ENCODE data around the gene NUMB. TPM values are rescaled to one million over a fixed set of nuclear protein-coding genes. Genes with fewer than 3 reads are reported as not detected.

Gene NUMB
- polyA plus RNA-seq, 1 donor from 2014 or later = 11.5 TPM

GRCh38 chr14:73437206-73437605 is 21.1 kb downstream of the NUMB start:
- Histone ChIP-seq H3F3A (ENCODE audit: insufficient read depth, low read length, poor library complexity, severe bottlenecking) (no peaks in the 10 kb centered on the region), H4K20me1 (ENCODE audit: insufficient read depth) (no peaks in the 10 kb centered on the region), H3K4me3 (ENCODE audit: low read length) (no peak overlapping the region), H3K36me3 (ENCODE audit: insufficient read depth, low read length) (no peaks in the 10 kb centered on the region), H3K27me3 (ENCODE audit: insufficient read depth, low read depth, low read length) (no peaks in the 10 kb centered on the region), H3K27ac (ENCODE audit: low read length) (no peak overlapping the region), H3K4me2 (ENCODE audit: low read length) (no peak overlapping the region), H3K79me2 (replicated peaks; ENCODE audit: insufficient read depth, low read length) (peaks cover 2% of the 10 kb centered on the region), H2AFZ (ENCODE audit: low read depth, low read length) (no peak overlapping the region), H3K9me3 (ENCODE audit: low read length) (no peaks in the 10 kb centered on the region), H3K9me2 (ENCODE audit: insufficient read depth, low read length) (no peaks in the 10 kb centered on the region), H3K9ac (ENCODE audit: low read length) (no peak overlapping the region)
- TF ChIP-seq MXI1 (conservative IDR thresholded peaks at IDR 0.05; ENCODE audit: poor library complexity, severe bottlenecking) = no peak
- no peak for TF ChIP-seq SMC3 (conservative IDR thresholded peaks at IDR 0.05; ENCODE audit: poor library complexity)
- TF ChIP-seq POLR2AphosphoS5 (IDR thresholded peaks at IDR 0.05) = no peak
- no peak for TF ChIP-seq EZH2 (IDR thresholded peaks at IDR 0.05; ENCODE audit: borderline replicate concordance, insufficient read depth, low read length, poor library complexity, severe bottlenecking)

GRCh38 chr14:73432124-73432523 is 26.2 kb downstream of the NUMB start:
- TF ChIP-seq REST (IDR thresholded peaks at IDR 0.05; ENCODE audit: borderline replicate concordance) = no peak
- TF ChIP-seq POLR2AphosphoS5 (IDR thresholded peaks at IDR 0.05) = no peak
- no peak for TF ChIP-seq EZH2 (IDR thresholded peaks at IDR 0.05; ENCODE audit: borderline replicate concordance, insufficient read depth, low read length, poor library complexity, severe bottlenecking)
- TF ChIP-seq RAD21 (conservative IDR thresholded peaks at IDR 0.05) = no peak
- no peak for TF ChIP-seq TAF1 (IDR thresholded peaks at IDR 0.05; ENCODE audit: low read depth)
- TF ChIP-seq EP300 (conservative IDR thresholded peaks at IDR 0.05; ENCODE audit: poor library complexity, severe bottlenecking) = no peak
- no peak for TF ChIP-seq MXI1 (conservative IDR thresholded peaks at IDR 0.05; ENCODE audit: poor library complexity, severe bottlenecking)
- TF ChIP-seq SMC3 (conservative IDR thresholded peaks at IDR 0.05; ENCODE audit: poor library complexity) = no peak
- no peak for TF ChIP-seq CTCF (IDR thresholded peaks at IDR 0.05; ENCODE audit: poor library complexity, severe bottlenecking)
- Histone ChIP-seq H3K36me3 (ENCODE audit: insufficient read depth, low read length) (no peaks in the 10 kb centered on the region), H3F3A (ENCODE audit: insufficient read depth, low read length, poor library complexity, severe bottlenecking) (no peaks in the 10 kb centered on the region), H3K79me2 (replicated peaks; ENCODE audit: insufficient read depth, low read length) (peaks cover 8% of the 10 kb centered on the region), H3K9ac (ENCODE audit: low read length) (no peak overlapping the region), H3K9me3 (ENCODE audit: low read length) (no peaks in the 10 kb centered on the region), H2AFZ (ENCODE audit: low read depth, low read length) (no peak overlapping the region), H4K20me1 (ENCODE audit: insufficient read depth) (no peaks in the 10 kb centered on the region), H3K27me3 (ENCODE audit: insufficient read depth, low read depth, low read length) (no peaks in the 10 kb centered on the region), H3K27ac (ENCODE audit: low read length) (no peak overlapping the region), H3K4me3 (ENCODE audit: low read length) (no peak overlapping the region), H3K4me2 (ENCODE audit: low read length) (no peak overlapping the region), H3K9me2 (ENCODE audit: insufficient read depth, low read length) (no peaks in the 10 kb centered on the region)
